Activated naive CD4-positive, alpha-beta T cell treated with anti-CD3 and anti-CD28 coated beads, Interleukin-2, amount 10 ng/mL, durations not matched to agents 7 days and 5 days (primary cell): ENCODE data around the gene EIF1AD.
"Not testable (repeated sequence)": the region's sequence is repeated elsewhere in the genome, so short reads cannot be mapped to it uniquely, and the experiment has no call there.

Experiments
- CTCF ChIA-PET: fragments of 350-600 bp; sonication (Branson Sonifier 250); formaldehyde crosslinking; loops from one replicate; lab custom pipeline; 2021; ENCODE audit warnings: antibody characterized with exemption; lab: Charles Lee
- DNase-seq: peaks from one replicate; pipeline ENCODE4 v3.0.0-alpha.2; 2020
- H3K27ac Mint-ChIP-seq: one replicate; pipeline ENCODE4 v1.8.0; 2021; ENCODE audit warnings: mild to moderate bottlenecking, moderate library complexity, mixed read lengths
- H3K27me3 Mint-ChIP-seq: one replicate; pipeline ENCODE4 v1.8.0; 2021; ENCODE audit warnings: mild to moderate bottlenecking, mixed read lengths
- H3K36me3 Mint-ChIP-seq: one replicate; pipeline ENCODE4 v1.8.0; 2021; ENCODE audit warnings: mixed read lengths
- H3K4me1 Mint-ChIP-seq: one replicate; pipeline ENCODE4 v1.8.0; 2021; ENCODE audit warnings: mixed read lengths
- H3K4me3 Mint-ChIP-seq: one replicate; pipeline ENCODE4 v1.8.0; 2021; ENCODE audit warnings: mild to moderate bottlenecking, moderate library complexity, mixed read lengths
- H3K9me3 Mint-ChIP-seq: one replicate; pipeline ENCODE4 v1.8.0; 2021; ENCODE audit warnings: mixed read lengths

Gene EIF1AD

DNA sequence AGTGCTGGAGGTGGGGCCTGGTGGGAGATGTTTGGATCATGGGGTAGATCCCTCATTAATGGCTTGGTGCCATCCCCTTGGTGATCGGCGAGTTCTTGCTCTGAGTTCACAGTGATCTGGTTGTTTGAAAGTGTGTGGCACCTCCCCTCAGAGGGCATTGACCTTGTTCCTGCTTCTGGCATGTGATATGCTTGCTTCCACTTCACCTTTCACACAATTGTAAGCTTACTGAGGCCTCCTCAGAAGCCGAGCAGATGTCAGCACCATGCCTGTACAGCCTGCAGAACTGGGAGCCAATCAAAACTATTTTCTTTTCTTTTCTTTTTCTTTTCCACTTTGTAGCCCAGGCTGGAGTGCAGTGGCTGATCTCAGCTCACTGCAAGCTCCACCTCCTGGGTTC, 35.4 kb upstream of the EIF1AD start:
- Mint-ChIP-seq H3K27me3 (peaks cover 67% of the 10 kb centered on the region), H3K27ac (no peak overlapping the region), H3K4me1 (no peaks in the 10 kb centered on the region), H3K4me3 (no peak overlapping the region), H3K36me3 (no peaks in the 10 kb centered on the region), H3K9me3 (no peaks in the 10 kb centered on the region)
- DNase-seq, result no peak
- CTCF ChIA-PET, result interaction anchor here (2.3 kb wide), 1 partner anchor 15 kb away, joined by 8 read pairs; no protein-coding TSS in a partner anchor

DNA sequence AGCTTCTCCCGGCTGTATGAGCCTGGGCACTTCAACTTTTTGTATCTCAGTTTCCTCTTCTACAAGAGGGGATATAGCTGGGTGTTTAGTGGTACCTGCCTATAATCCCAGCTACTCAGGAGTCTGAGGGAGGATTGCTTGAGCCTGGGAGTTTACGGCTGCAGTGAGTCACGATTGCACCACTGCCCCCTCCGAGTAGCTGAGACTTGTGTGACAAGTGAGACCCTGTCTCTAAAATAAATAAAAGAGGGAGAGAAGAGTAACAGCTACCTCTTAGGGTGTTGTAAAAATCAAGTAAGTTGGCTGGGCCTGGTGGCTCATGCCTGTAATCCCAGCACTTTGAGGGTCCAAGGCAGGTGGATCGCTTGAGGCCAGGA, 34.4 kb upstream of the EIF1AD start:
- DNase-seq, result no peak
- no peaks in the 10 kb centered on the region for H3K9me3 Mint-ChIP-seq
- no peaks in the 10 kb centered on the region for H3K4me1 Mint-ChIP-seq
- H3K27ac Mint-ChIP-seq, result no peak overlapping the region
- no peak overlapping the region for H3K4me3 Mint-ChIP-seq
- CTCF ChIA-PET, result interaction anchor here (1.0 to 2.3 kb wide), 4 partner anchors 8 to 14 kb away, joined by 4 to 8 read pairs (median 5); no protein-coding TSS in a partner anchor
- H3K36me3 Mint-ChIP-seq, result no peaks in the 10 kb centered on the region
- H3K27me3 Mint-ChIP-seq, result peaks cover 64% of the 10 kb centered on the region

DNA sequence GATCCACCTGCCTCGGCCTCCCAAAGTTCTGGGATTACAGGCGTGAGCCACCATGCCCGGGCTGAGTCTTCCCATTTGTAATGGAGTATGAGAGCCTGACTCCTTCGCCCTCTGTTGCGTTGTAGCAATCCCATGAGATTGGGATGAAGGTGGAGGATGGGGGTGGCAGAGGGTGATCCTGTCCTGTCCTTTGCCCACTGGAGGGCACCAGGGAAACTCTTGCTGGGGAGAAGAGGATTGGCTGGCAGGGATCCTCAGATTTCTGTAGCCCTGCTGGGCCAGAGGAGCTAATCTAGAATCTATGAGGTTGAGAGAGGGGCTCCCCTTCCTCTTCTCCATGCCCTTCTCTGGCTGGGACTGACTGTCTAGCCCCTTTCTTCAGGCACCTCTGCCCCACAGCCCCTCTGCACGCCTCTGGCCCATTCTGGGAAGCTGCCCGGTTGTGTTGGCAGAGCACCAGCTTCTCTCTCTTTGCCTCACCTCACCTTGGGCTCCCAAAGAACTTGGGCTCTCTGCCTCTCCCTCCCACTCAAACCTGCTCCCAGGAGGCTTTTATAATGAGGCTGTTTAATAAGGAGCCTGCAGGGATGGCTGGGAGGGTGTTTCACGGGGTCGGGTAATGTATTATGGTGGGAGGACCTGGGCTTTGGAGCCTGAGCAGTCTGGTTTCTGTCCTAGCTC, 33.8 kb upstream of the EIF1AD start:
- Mint-ChIP-seq H3K36me3 (no peaks in the 10 kb centered on the region), H3K4me3 (no peak overlapping the region), H3K27ac (no peak overlapping the region), H3K9me3 (no peaks in the 10 kb centered on the region), H3K27me3 (peaks cover 65% of the 10 kb centered on the region), H3K4me1 (no peaks in the 10 kb centered on the region)
- CTCF ChIA-PET, result interaction anchor here (1.0 to 2.3 kb wide), 4 partner anchors 8 to 14 kb away, joined by 4 to 8 read pairs (median 5); no protein-coding TSS in a partner anchor
- no peak for DNase-seq

DNA sequence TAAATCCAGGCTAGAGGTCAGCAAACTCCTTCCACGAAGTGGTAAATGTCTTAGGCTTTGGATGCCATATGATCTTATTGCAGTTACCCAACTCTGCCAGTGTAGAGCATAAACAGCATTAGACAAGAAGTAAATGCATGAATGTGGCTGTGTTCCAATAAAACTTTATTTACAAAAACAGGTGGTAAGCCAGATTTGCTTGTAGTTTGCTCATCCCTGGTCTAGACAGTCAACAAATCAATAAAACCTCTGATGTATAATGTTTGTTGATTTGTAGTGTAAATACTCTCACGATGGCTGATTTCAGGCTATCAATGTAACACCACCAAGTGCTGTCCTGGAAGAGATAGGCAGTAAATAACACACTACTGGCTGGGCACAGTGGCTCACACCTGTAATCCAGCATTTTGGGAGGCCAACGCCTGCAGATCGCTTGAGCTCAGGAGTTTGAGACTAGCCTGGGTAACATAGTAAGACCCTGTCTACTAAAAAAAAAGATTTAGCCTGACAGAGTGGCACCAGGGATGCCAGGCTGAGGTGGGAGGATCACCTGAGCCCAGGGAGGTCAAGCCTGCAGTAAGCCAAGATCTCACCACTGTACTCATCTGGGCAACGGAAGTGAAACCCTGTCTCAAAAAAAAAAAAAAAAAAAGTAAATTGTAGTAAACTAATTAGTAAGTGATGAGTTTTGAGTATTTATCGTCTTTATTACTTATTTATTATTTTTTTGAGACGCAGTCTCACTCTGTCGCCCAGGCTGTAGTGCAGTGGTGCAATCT, 31.2 kb upstream of the EIF1AD start:
- no peak overlapping the region for H3K4me3 Mint-ChIP-seq
- CTCF ChIA-PET, result no interaction called here
- H3K4me1 Mint-ChIP-seq, result no peaks in the 10 kb centered on the region
- H3K9me3 Mint-ChIP-seq, result no peaks in the 10 kb centered on the region
- H3K36me3 Mint-ChIP-seq, result no peaks in the 10 kb centered on the region
- no peak for DNase-seq
- peaks cover 49% of the 10 kb centered on the region for H3K27me3 Mint-ChIP-seq
- no peak overlapping the region for H3K27ac Mint-ChIP-seq

DNA sequence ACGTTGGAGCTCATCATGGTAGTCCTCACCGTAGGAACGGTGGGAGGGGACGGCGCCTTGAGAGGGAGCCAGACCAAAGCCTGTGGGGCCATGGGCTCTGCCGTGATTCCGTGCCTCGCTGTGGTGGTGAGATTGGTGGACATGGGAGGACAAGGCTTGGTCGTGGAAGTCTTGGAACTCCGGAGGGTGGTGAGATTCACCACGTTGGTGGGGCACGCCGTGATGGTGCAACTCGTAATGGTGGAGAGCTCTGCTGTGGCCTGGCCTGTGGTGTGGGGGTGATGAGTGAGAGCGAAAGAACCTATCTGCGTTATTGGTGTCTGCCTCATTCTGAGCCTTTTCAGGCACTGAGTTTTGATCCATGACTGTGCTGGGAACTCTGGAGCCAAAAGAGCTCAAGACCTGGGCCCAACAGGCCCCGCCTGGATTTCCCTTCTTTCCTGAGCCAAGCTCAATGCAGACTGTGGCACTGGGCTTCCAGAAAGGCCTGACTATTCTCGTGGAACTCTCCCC, 24.1 kb upstream of the EIF1AD start, which contains the start of gene CATSPER1:
TSS of gene CATSPER1 (minus strand) at position 463 of the 513 bp plus-strand sequence. CDS start at position 363, 100 bp downstream.
- Mint-ChIP-seq H3K36me3 (no peaks in the 10 kb centered on the region), H3K9me3 (no peaks in the 10 kb centered on the region), H3K27me3 (peaks cover 48% of the 10 kb centered on the region), H3K27ac (no peak within 1 kb of the TSS), H3K4me1 (peaks cover 13% of the 10 kb centered on the region), H3K4me3 (no peak within 1 kb of the TSS)
- DNase-seq, result no peak
- CTCF ChIA-PET, result interaction anchor here (0.7 to 0.8 kb wide), 3 partner anchors 14 to 141 kb away, joined by 3 to 5 read pairs (median 3); no protein-coding TSS in a partner anchor

DNA sequence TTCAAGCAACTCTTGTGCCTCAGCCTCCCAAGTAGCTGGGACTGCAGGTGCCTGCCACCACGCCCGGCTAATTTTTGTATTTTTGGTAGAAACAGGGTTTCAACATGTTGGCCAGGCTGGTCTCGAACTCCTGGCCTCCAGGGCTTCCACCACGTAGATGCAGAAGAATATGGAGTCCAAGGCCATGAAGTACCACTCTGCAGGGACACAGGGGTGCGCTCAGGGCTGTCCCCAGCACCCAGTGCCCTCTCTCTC, 21.2 kb upstream of the EIF1AD start:
- peaks cover 16% of the 10 kb centered on the region for H3K4me1 Mint-ChIP-seq
- H3K4me3 Mint-ChIP-seq, H3K27ac Mint-ChIP-seq: not testable (repeated sequence)

DNA sequence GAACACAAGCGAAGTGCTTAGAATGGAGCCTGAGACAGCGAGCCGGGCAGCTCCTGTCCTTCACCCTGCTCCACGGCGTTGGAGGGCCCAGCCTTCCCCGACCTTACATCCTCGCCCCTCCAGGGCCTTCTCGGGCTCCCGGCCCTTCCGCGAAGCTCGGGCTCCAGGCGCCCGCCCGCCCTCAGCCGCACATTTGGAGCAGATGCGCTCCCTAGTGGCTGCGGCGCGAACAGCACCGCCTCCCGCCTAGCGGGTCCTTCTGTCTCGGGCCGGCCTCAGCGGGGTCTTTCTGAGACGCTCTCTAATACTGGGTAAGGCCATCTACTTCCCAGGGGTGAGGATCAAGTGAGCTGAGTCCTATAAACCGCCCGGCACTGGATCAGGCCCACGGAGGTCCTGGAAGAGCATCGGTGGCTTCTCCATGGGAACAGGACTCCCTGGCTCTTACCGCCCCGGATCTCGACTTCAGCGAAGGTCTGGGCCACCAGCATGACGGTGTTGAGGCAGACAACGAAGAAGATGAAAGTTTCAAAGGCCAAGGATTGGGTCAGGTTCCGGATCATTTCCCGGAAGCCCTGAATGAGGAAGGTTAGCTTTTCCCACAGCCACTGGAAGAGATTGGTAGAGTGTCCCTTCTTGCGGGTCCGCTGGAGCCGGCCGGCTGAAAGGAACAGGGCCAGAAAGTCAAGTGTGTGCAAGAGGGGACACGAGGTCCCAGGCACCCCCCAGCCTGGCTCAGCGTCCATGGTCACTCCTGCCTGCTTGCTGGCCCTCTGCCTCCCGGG, 20.6 kb upstream of the EIF1AD start:
- Mint-ChIP-seq H3K27me3 (peaks cover 52% of the 10 kb centered on the region), H3K9me3 (no peaks in the 10 kb centered on the region), H3K27ac (no peak overlapping the region), H3K4me3 (no peak overlapping the region), H3K36me3 (no peaks in the 10 kb centered on the region), H3K4me1 (peaks cover 16% of the 10 kb centered on the region)
- CTCF ChIA-PET, result interaction anchor here (0.6 to 3.5 kb wide), 31 partner anchors 9 to 317 kb away, joined by 3 to 32 read pairs (median 4); partner anchors contain the start of genes BANF1, CNIH2, CST6 and FIBP
- DNase-seq, result peak; percentile 85

More for the DNA sequence above, 21.2 kb upstream of the EIF1AD start:
- CTCF ChIA-PET, result interaction anchor here (0.9 to 3.5 kb wide), 19 partner anchors 10 to 318 kb away, joined by 3 to 32 read pairs (median 7); partner anchors contain the start of genes CST6 and FIBP
- H3K27me3 Mint-ChIP-seq, result peaks cover 52% of the 10 kb centered on the region
- H3K36me3 Mint-ChIP-seq, DNase-seq, H3K9me3 Mint-ChIP-seq: not testable (repeated sequence)

DNA sequence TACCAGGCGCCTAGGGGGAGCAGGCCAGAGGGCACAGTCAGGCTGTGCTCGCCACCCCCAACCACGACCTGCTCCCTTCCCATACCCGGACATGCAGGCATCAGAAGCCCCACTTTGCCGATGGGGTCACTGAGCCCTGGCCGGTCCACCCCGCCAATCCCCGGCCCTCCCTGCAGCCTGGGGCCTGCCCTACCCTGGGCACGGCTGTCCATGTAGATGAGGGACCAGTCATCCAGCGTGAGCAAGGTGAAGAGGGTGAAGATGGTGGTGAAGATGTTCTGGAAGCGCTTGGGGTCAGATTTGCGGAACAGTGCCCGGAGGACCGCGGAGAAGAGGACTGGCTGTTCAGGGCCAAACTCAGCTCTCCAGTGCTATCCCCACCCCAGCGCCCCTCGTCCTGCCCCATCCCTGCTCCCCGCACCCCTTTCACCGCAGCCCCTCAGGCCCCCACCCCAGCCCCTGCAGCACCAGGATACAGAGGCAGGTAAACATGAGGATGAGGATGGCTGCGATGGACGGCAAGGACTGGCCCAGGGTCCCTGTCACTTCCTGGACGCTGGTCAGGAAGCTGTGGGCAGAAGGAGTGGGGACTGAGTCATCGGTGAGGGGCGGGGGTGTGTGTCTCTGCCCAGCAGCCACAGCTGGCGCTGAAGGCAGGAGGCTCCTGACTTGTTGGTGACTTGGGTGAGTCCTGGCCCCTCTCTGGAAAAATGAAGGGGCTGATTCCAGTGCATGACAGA, 18.8 kb upstream of the EIF1AD start:
- peak; percentile 32 for DNase-seq
- no peaks in the 10 kb centered on the region for H3K9me3 Mint-ChIP-seq
- H3K27me3 Mint-ChIP-seq, result peaks cover 45% of the 10 kb centered on the region
- H3K36me3 Mint-ChIP-seq, result no peaks in the 10 kb centered on the region
- CTCF ChIA-PET, result interaction anchor here (2.8 kb wide), 1 partner anchor 11 kb away, joined by 15 read pairs; no protein-coding TSS in a partner anchor
- H3K4me1 Mint-ChIP-seq, result peaks cover 16% of the 10 kb centered on the region
- no peak overlapping the region for H3K4me3 Mint-ChIP-seq
- H3K27ac Mint-ChIP-seq, result no peak overlapping the region

DNA sequence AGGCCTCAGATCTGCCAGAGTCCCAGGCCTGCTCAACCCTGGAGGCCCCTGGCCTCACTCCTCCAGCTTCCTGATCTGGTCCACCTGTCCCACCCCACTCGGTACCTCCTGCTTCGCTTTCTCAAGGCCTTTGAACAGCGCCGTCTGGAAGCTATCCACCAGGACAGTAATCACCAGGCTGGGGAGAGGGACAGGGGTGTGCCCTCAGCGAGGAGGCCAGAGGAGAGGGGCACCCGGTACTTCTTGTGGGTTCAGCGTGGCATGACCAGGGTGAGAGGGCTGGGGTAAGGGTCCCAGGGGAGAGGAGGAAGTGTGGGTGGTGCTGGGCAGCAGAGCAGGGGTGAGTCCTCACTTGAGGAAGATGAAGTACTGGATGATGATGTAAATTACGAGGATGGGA, 18.3 kb upstream of the EIF1AD start:
- no peak overlapping the region for H3K27ac Mint-ChIP-seq

DNA sequence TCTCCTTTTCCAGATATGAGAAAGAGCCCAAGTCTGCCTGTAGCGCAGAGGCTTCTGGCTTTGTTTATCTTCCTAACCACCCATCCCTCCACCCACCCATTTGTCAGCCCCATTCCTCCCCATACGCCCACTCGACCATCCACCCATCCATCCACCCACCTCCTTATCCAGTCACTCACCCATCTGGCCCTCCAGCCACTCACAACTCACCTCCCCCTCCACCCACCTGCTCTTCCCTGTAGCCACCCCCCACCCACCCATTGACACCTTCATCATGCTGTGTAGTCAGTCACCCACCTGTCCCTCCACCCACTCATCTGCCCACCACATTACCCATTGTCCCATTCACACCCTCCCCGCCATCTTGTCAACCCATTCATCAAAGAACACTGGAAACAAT, 15.4 kb upstream of the EIF1AD start:
- Mint-ChIP-seq H3K4me3 (no peak overlapping the region), H3K36me3 (no peaks in the 10 kb centered on the region), H3K9me3 (no peaks in the 10 kb centered on the region), H3K27me3 (peaks cover 41% of the 10 kb centered on the region), H3K27ac (no peak overlapping the region), H3K4me1 (peaks cover 12% of the 10 kb centered on the region)
- DNase-seq, result no peak
- CTCF ChIA-PET, result no interaction called here

More for the DNA sequence above, 18.3 kb upstream of the EIF1AD start:
- CTCF ChIA-PET, result interaction anchor here (0.7 to 2.8 kb wide), 3 partner anchors 11 to 308 kb away, joined by 3 to 15 read pairs (median 4); partner anchors contain the start of gene KAT5
- H3K9me3 Mint-ChIP-seq, result no peaks in the 10 kb centered on the region
- H3K4me1 Mint-ChIP-seq, result peaks cover 16% of the 10 kb centered on the region
- no peak overlapping the region for H3K4me3 Mint-ChIP-seq
- DNase-seq, result no peak
- H3K27me3 Mint-ChIP-seq, result peaks cover 42% of the 10 kb centered on the region
- no peaks in the 10 kb centered on the region for H3K36me3 Mint-ChIP-seq

DNA sequence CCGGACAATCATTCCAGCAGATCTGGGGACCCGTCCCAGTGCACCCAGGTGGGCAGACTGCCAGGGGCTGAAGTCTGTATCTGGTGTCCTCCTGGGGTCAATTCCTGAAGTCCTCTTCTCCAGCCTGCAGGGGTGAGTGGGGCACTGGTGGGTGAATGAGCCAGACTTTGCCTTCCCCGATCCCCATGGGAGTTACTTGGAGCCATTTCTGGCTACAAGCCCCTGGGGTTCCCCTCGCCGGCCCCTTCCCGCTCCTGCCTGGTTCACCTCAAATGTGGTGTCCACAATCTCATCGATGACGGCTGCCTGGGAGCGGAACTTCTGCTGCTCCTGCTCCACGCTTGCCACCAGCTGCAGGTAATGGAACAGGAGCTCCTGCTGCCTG, 14.8 kb upstream of the EIF1AD start:
- Mint-ChIP-seq H3K27ac (no peak overlapping the region), H3K36me3 (no peaks in the 10 kb centered on the region), H3K9me3 (no peaks in the 10 kb centered on the region), H3K27me3 (peaks cover 43% of the 10 kb centered on the region), H3K4me3 (no peak overlapping the region), H3K4me1 (peaks cover 9% of the 10 kb centered on the region)
- CTCF ChIA-PET, result no interaction called here
- no peak for DNase-seq

DNA sequence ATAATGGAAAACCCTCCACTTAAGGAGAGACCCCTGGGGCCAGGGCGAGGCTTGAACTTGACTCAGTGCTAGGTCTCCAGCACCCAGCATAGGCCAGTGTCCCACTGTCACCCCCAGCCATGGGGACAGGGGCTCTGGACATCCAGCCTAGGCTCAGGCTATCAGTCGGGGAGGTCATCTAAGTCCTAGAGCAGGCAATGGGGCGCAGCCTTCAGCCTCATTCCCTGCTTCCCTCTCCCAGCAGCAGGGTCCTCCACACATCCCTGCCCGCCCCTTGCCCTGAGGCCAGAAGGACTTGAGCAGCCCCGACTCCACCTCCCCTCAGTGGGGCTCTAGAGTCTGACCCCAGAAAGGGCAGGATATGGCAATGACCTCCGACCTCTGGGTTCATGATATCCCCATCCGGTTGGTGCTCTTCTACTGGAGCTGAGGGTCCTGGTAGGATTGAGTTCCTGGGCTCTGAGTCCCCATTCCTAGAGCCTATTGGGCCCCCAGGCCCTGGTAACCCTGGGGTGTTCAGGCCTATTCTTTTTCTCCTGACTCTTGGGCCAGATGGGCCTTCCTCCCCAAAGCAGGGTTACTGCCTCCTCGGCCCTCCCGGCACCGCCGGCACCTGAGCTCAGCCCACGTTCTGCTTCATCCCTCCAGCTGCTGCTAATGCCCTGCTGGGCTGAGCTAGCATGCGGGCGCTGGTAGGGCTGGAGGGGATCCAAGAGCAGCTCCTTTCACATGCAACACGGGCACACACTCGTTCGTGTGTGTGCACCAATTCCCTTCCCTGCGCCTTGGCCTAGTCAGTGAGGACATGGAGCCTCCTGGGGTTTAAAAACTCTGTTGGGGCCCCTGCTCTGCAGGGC, 14.2 kb upstream of the EIF1AD start:
- no peak overlapping the region for H3K27ac Mint-ChIP-seq
- peaks cover 43% of the 10 kb centered on the region for H3K27me3 Mint-ChIP-seq
- no peak overlapping the region for H3K4me3 Mint-ChIP-seq
- no peak for DNase-seq
- peaks cover 7% of the 10 kb centered on the region for H3K4me1 Mint-ChIP-seq
- no peaks in the 10 kb centered on the region for H3K36me3 Mint-ChIP-seq
- H3K9me3 Mint-ChIP-seq, result no peaks in the 10 kb centered on the region
- CTCF ChIA-PET, result interaction anchor here (0.5 kb wide), 1 partner anchor 247 kb away, joined by 4 read pairs; no protein-coding TSS in a partner anchor
